ENCODE measurements around the gene MGME1.
A peak's percentile ranks its signal among the peaks of the same experiment; 100 is the strongest.

Gene MGME1

DNA sequence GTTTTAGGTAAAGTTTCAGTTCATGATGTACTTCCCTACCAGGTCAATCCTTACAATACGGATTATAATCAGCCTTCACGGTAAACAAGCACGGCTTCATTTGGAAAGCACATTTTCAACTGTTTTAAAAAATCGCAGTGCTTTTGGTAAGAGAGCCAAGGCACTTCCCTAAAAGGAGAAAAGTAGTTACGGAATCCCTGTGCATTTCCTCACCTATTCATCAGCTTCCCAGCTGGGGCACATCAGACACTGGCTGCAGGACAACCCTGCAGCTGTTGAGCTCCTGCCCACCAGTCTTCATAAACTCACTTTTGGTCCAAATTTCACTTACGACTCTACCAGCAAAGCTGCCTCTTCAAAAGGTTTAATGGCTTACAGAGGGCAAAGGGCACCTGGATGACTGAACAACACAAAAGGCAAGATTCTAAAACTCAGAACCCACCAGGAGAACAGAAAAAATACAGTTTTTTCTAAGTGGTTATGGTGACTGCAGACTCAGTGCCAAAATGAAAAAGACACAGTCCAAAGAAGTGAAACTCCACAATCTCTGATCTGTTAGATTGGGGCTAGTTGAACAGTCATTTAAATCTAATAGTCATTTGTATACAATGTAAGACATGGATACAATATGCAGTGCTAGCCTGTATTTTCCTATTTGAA lies 7.8 kb upstream of the MGME1 start:
- DNase-seq = no peak

DNA sequence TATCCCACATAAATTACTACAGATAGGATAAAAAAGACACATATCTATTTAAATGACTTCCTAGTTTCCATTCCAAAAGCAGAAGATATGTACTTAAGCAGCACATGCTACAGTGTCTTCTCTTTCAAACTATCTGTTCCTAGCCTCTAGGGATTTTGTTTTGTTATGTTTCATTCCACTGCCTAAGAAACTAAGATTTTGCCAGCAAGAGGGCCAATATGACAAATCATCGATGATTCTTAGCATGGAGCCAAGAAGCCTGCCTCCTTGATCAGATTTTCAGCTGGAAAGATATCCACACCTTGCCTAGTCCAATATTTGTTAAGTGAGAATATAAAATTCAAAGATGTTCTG lies 7.3 kb upstream of the MGME1 start:
- DNase-seq = no peak

DNA sequence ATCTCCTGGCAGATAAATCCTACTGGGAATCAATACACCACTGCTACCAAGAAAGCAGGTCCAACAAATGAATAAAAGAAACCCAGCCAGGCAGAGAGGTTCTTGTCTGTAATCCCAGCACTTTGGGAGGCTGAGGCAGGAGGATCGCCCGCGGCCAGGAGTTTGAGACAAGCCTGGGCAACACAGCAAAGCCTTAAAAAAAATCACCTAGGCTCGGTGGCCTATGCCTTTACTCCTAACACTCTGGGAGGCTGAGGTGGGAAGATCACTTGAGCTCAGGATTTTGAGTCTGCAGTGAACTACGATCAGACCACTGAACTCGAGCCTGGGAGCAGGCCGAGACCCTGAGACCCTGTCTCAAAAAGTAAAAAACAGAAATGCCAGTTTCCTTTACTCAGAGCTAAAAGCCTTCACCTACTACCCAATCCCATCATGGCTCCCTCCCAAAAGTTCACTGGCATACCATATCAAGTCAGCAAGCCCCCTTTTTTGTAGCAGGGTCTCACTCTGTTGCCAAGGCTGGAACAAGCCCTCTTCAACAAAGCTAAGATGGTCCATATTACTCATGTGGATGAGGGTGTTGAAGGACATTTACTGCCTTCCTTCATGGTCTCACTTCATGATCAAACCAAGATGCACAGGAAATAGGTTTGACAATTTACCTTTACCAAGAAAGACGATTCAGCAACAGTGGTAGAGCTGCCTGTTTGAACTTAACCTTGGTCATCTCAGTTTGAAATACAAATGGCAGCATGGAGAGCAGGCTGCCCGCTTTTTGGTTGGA lies 5.5 kb upstream of the MGME1 start:
- no peak for DNase-seq

DNA sequence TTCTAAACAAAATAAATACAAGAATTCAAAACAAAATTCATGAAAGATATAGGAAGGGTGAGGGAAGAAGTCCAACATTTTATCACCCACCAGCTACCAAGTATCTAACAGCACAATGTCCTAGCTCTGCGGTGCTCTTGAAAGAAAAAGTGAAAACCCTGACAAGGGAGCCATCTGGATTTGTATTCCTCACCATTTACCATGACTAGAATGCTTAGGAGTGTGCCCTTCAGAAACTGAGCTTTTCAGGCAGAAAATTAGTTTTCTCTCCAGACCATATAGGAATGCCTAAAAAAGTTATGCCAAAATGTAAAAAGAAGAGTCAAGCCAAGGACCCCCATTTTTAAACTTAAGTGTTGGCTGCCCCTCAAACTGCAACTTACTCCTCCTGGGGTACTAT lies 4.7 kb upstream of the MGME1 start:
- no peak for DNase-seq

DNA sequence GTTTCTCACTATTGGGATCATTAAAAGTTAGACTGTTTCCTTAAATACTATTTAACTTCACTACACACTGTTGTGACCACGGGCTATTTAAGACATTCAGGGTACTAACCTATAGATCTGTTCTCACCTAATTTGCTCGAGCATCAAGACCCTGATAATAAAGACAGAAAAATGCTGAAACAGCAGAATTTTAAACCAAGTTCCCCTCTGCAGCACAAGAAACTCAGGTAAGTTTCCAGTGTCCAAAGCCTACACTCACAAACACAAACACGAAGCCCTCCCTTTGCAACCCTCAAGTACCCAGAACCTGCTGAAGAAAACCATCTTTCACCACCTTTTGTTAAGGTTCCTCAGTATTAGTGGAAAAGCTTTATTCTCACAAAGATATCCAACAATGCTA lies 4.2 kb upstream of the MGME1 start:
- no peak for DNase-seq

DNA sequence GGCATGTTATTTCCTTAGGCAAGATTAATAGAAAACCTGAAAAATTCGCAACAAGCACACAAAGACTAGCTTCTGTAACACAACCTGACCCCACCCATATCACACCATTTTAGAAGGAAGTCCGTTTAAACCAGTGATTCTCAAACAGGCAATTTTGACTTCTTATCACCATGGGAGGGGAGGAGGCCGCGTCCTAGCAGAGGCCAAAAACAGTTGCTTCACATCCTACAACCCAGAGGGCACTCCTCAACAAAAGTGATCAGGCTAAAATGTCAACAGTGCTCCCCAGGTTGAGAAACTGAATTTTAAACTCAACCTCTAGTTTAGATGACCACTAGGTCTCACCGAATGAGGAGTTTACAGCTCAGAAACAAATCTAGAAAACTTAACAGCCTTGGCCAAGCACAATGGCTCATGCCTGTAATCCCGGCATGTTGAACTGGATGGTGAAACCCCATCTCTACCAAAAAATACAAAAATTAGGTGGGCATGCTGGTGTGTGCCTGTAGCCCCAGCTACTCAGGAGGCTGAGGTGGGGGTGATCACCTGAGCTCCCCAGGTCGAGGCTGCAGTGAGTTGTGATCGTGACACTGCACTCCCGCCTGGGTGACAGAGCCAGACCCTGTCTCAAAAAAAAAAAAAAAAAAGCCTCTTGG lies 3.6 kb upstream of the MGME1 start:
- no peak for DNase-seq

DNA sequence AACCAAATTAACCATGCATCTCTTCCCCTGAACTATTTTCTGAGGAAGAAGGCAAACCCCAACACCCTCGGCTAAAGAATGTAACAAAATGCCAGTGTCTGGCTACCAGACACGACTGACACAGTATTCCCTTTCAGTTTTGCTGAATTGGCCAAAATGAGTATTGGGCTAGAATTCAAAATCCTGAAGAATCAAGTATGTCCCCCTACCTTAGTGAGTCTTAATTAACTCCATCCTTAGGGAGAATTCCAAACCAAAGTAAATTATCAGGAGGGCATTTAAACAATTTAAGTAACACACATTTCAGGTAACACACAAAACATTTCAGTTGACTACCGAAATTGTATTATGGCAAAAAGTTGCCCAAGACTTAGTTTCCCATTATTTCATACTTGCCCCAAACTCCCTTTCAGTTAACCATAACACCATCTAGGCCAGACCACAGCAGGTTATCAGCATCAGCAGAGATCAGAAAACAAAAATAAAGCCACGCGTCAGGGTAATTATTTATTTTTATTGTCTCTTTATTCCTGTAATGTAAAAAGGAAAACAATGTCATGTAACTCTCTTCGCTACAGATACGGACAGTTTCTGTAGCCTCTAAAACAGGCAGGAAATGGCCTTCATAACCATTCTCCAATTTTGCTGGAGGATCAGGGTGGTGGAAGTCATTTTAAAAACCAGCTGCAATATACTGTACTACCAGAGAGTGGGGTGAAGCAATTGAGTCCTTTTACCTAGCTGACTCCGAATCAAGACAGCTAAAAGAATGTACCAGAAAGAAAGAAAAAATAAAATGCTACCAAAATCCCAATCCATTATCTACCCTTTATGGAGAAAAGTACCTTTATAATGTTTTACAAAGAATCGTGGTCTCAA lies 2.1 kb upstream of the MGME1 start:
- no peak for DNase-seq

DNA sequence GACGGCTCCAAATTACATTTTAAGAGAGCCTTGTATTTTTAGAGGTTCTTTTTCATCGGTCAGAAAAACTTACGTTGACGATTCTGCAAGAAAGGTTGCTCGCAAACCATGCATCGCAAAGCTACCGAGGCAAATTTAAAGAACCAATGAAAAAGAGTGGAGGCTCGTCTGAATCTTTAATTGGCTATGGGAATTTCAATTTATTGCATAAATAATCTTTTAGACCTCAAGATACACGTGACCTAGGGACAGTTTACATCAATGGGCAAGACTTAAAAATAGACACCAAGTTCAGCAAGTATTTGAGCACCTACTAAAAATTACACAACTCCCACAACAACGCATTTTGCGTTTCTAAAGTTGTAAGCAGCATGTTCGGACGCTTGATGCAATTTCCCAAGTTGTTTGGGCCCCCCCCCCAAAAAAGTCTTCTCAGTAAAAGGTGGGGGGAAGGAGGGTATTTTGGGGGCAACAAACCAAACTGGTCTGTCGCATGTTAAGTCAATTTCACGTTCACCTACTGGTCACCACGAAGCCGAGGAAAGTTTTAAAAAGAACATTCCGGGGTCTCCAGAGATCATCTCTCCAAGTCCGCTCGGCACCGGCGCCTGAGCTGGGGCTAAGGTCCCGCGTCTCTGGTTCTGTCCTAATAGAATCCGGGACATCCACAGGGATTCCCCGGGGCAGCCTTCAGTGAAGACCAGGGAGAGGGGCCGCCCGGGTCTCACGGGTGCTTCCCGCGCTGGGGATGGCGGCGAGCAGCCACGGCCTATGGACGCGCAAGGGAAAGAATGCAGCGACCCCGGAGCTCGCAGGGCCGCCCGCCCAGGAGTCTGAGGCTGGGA lies 1.1 kb upstream of the MGME1 start:
- peak; percentile 43 to 49 for DNase-seq

DNA sequence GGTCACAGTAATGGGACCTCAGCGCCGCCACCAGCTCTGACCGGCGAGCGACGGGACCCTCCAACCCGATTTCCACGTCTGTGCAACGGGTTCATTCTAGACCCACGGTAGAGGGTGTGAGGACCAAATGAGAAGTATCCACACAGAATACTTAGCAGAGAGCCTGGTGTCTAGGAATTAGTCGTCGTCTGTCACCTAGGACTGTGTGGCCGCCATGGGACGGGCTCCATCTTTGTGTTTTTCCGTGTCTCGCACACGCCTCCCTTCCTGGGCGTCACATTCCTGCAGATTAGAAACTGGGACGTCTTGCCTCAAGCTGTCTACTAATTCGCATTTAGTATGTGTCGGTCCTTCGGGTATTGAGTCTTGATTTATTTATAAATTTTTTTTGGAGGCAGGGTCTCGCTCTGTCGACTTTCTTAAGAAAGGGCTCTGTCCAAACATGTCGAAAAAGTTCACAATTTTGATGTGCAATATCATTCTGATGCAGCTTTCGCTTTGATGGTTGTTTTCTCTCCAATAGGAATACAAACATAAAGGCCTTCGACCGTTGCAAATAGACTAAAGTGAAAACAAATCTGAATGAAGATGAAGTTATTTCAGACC lies 563 bp downstream of the MGME1 start:
- DNase-seq = peak; percentile 50 to 60

DNA sequence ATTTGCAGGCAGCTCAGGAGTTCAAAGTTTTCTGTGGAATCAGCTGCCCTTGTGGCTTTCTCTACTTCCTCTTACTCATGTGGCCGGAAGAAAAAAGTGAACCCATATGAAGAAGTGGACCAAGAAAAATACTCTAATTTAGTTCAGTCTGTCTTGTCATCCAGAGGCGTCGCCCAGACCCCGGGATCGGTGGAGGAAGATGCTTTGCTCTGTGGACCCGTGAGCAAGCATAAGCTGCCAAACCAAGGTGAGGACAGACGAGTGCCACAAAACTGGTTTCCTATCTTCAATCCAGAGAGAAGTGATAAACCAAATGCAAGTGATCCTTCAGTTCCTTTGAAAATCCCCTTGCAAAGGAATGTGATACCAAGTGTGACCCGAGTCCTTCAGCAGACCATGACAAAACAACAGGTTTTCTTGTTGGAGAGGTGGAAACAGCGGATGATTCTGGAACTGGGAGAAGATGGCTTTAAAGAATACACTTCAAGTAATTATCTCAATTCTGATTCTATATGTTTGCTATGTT lies 1.1 kb downstream of the MGME1 start:
- DNase-seq = no peak

DNA sequence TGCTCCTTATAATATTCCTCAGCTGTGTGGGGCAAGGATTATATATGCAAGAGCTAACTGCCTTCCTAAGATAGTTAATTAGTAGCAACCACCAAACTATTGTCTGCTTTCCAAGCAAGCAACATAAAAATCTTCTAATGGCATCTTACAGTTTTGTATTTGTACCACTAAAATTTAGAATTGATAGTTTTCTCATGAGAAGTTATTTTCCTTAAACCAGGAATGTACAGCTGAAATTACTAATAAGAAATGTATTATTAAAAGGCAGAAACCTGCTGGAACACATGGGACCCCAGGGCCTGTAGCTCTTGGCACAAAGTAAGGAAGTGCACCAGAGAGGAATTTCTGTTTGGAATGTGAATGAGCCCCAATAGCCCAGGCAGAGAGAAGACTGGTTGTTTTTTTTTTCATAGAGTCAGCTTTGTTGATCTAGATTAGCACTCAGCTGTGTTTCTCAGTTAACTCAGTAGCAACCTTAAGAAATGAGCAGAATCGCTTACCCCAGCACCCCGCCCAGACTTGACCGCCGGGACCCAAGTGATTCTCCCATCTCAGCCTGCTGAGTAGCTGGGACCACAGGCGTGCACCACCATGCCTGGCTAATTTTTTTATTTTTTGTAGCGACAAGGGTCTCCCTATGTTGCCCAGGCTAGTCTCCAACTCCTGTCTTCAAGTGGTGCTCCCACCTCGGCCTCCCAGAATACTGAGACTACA lies 2.6 kb downstream of the MGME1 start:
- DNase-seq = no peak

DNA sequence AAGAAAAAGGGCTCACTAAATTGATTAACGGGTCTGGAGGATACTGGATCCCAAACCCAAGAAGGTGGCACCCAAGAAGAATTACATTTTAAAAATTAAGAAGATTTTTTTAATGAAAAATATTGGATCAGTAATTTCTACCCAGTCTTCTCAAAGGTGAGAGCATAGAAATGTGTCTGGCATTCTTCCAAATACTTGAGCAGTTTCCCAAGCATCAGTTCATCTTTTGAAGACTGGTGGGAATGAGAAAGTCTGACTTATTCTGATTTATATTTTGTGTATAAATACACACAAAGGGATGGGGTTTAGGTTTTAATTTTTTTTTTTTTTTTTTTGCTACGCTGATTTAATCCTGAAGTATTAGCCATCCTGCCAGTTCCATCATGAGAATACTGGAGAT lies 3.3 kb downstream of the MGME1 start:
- DNase-seq = no peak

DNA sequence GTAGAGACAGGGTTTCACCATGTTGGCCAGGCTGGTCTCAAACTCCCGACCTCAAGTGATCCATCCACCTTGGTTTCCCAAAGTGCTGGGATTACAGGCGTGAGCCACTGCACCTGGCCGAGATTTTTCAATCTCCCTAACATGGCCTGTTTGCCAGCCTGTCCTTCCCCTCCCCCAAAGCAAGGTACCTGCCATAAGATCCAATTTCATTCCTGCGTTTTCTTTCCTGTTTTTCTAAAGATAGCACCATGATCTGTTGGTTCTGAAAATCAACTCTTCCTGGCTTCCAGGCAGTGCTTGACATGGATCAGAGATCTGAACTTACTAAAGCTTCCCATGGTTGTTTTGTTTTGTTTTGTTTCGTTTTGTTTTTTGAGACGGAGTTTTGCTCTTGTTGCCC lies 7.5 kb downstream of the MGME1 start:
- no peak for DNase-seq

DNA sequence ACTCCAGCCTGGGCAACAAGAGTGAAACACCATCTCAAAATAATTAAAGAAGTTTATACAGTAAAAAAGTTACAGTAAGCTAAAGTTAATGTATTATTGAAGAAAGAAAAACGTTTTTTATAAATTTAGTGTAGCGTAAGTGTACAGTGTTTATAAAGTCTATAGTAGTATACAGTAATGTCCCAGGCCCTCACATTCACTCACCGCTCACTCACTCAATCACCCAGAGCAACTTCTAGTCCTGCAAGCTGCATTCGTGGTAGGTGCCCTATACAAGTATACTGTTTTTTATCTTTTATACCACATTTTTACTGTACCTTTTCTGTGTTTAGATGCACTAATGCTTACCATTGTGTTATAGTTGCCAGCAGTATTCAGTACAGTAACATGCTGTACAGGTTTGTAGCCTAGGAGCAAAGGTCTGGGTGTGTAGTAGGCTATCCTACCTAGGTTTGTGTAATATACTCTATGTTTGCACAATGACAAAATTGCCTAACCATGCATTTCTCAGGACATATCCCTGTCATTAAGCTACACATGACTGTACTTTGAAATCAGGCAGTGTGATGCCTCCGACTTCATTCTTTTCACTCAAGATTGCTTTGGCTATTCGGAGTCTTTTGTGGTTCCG lies 16.7 kb downstream of the MGME1 start:
- no peak for DNase-seq

DNA sequence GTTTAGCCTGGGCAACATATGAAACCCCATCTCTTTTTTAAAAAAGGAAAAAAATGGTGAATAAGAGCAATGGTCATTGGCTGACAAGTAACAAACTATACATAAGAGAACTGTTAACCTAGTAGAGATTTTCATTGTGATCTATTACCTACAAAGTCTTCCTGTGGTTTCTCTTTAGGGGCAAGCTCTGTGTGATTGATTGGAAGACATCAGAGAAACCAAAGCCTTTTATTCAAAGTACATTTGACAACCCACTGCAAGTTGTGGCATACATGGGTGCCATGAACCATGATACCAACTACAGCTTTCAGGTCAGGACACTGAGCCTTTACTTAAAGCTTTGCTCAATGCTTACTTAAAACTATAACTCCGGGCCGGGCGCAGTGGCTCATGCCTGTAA lies 19.2 kb downstream of the MGME1 start:
- DNase-seq = no peak

DNA sequence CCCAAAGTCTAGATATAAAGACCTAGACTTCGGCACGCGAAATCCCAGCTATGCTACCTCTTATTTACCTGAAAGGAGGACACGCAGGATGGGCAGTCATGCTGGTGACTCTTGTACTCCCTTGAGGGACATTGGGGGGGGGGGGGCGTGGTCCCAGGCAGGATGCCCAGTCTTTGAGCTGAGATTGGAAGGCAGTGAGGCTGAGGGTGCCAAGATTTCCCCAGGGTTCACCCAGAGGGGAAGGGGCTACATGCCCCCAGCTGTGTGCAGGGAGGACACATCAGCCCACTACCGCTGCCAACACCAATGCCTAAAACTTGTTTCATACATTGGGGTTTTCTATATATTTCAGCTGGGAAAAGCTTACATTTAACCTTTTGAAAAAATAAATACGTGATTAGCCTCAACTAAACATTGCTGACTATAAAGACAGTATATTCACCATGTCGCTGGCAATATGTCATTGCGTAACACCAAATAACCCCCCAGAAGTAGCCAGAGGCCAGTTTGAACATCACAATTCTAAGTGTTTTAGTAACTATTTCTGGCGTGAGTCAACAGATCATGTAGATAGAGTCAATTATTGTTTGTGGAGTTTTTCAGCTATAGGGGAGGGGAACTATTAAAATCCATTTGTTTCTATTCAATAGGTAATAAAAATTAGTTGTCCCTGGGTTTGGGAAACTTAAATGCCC lies 21.6 kb downstream of the MGME1 start:
- no peak for DNase-seq

DNA sequence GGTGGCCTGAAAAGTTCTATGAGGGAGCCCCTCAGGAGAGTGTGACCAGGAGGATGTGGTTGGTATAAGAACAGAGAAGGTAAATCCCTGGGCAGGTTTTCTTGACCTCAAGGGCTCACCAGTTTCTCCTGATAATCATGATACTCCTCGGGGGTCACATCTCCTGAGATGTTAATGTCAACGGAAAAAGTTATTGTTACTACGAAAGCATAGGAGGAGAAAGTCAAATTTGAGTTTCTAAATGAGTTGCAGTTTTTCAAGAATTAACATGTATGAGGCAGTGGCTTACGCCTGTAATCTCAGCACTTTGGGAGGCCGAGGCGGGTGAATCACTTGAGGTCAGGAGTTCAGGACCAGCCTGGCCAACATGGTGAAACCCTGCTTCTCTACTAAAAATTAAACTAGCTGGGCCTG lies 23.4 kb downstream of the MGME1 start:
- DNase-seq = peak; percentile 56 to 72

DNA sequence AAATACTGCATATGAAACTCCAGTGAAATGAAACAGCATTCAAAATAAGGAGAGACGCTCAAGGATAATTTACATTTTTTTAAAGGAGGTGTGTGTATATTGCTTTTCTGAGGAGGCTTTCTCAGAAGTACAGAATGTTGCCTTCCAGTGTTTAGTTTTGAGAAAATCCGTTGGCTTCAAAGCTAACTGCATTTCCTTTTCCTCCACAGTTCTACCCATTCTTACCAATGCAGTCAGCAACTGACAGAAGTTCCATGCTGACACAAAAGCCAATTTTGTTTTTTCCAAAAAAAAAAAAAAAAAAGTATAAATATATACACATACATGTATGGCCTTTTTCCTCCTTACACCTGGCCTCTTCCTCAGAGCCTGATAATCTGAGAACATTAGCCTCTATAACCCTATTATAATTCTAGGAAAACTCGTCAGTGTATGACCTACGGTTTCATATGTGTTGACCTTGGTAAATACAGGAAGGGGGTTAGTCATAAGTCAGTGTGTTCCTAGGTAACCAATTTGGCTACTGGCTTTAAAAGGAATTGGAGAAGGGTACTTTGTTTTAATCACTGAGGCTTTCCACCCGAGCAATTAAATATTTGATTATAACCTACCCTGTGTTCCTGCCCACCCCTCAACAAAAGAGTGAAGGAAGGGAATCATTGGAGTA lies 24.2 kb downstream of the MGME1 start:
- no peak for DNase-seq

DNA sequence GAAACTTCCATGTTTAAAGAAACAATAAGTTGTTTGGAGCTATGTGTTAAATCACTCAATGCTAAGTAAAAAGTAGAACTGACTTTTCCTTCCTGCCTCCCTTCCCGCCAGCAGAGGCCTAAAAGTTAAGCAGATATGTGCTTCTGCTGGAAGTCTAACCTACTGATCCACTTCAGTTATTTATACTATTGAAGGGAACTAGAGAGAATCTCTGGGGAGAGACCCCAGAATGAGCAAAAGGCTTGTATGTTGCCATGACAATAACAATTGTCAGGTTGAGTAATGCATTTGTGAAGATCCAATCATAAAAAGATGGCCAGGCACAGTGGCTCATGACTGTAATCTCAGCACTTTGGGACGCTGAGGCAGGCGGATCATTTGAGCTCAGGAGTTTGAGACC lies 24.7 kb downstream of the MGME1 start:
- no peak for DNase-seq
